GM08714 (cell line): Measurements from ENCODE around the gene ACER2.
"Not testable (repeated sequence)": the region's sequence is repeated elsewhere in the genome, so short reads cannot be mapped to it uniquely, and the experiment has no call there.

Source experiments
- H3K4me3 ChIP-seq: fragments of 200-500 bp; sonication (Bioruptor generic); 2 replicates; pipeline ENCODE4 v1.5.1; 2014; ENCODE audit warnings: mild to moderate bottlenecking, low read length, inconsistent platforms
- ZNF274 ChIP-seq: IDR thresholded peaks from 2 replicates; pipeline ENCODE4 v1.6.1; 2012; ENCODE audit warnings: mild to moderate bottlenecking, low read depth, low read length

The ACER2 gene

GRCh38 chr9:19387317-19387716, 21.5 kb upstream of the ACER2 start:
- no peak for TF ChIP-seq ZNF274

GRCh38 chr9:19389539-19389938, 19.3 kb upstream of the ACER2 start:
- not testable (repeated sequence) for H3K4me3 ChIP-seq

More at GRCh38 chr9:19387317-19387716, 21.5 kb upstream of the ACER2 start:
- no peak overlapping the region for H3K4me3 ChIP-seq

GRCh38 chr9:19397845-19398244, 11.0 kb upstream of the ACER2 start:
- no peak overlapping the region for H3K4me3 ChIP-seq
- no peak for TF ChIP-seq ZNF274

- H3K4me3 ChIP-seq, result not testable (repeated sequence)
Measured at GRCh38 chr9:19403231-19403630, 5.6 kb upstream of the ACER2 start.

- TF ChIP-seq ZNF274, result no peak
- H3K4me3 ChIP-seq, result no peak overlapping the region
Measured at GRCh38 chr9:19404283-19405075, 4.3 kb upstream of the ACER2 start.

GRCh38 chr9:19405771-19406170, 3.0 kb upstream of the ACER2 start:
- no peak overlapping the region for H3K4me3 ChIP-seq
- no peak for TF ChIP-seq ZNF274

GRCh38 chr9:19408316-19408692, 505 bp upstream of the ACER2 start:
- no peak for TF ChIP-seq ZNF274
- peak overlapping the region; percentile 58; the same call in 1 of the 2 replicates for H3K4me3 ChIP-seq

- no peak for TF ChIP-seq ZNF274
- H3K4me3 ChIP-seq, result peak overlapping the region; percentile 74
Measured at GRCh38 chr9:19409401-19410194, 789 bp downstream of the ACER2 start.

- H3K4me3 ChIP-seq, result peak overlapping the region; percentile 74; the same call in 1 of the 2 replicates
- no peak for TF ChIP-seq ZNF274
Measured at GRCh38 chr9:19410195-19410503, 1.3 kb downstream of the ACER2 start.

- H3K4me3 ChIP-seq, result no peak overlapping the region
- TF ChIP-seq ZNF274, result no peak
Measured at GRCh38 chr9:19410594-19410993, 1.8 kb downstream of the ACER2 start.

GRCh38 chr9:19411316-19411715, 2.5 kb downstream of the ACER2 start:
- no peak for TF ChIP-seq ZNF274
- no peak overlapping the region for H3K4me3 ChIP-seq

- not testable (repeated sequence) for H3K4me3 ChIP-seq
Measured at GRCh38 chr9:19413456-19413855, 4.6 kb downstream of the ACER2 start.

- no peak overlapping the region for H3K4me3 ChIP-seq
- TF ChIP-seq ZNF274, result no peak
Measured at GRCh38 chr9:19416143-19416542, 7.3 kb downstream of the ACER2 start.

- TF ChIP-seq ZNF274, result no peak
- H3K4me3 ChIP-seq, result no peak overlapping the region
Measured at GRCh38 chr9:19420877-19421276, 12.1 kb downstream of the ACER2 start.

GRCh38 chr9:19423163-19423562, 14.4 kb downstream of the ACER2 start:
- no peak for TF ChIP-seq ZNF274
- H3K4me3 ChIP-seq, result no peak overlapping the region
